ENCODE measurements around the gene CTBP2. TPM values are rescaled to one million over a fixed set of nuclear protein-coding genes. Genes with fewer than 3 reads are reported as not detected.

CTBP2 gene
- total RNA-seq, 1 donor from 2014 or later: 57.3 TPM

DNA sequence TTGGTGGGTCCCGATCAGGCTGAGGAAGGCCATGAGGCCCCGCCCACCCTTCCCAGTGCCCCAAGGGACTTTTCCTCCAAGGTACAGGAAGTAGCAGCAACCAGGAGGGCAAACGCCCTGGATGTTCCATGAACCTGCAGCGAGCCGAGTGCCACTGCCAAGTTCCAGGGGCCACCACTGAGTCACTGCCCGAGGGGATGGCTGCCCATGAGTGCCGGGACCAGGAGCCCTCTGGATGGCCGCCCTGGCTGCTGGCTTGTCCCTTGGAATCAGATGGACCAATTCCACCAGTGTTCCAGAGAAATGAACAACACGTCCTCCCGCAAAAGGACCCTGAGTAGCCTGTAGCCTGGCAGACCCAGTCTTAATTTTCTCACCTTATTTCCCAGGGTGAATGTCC lies 144.2 kb downstream of the CTBP2 start:
- no peak for DNase-seq (ENCODE audit: low read depth)
- TF ChIP-seq, protein P1, sequence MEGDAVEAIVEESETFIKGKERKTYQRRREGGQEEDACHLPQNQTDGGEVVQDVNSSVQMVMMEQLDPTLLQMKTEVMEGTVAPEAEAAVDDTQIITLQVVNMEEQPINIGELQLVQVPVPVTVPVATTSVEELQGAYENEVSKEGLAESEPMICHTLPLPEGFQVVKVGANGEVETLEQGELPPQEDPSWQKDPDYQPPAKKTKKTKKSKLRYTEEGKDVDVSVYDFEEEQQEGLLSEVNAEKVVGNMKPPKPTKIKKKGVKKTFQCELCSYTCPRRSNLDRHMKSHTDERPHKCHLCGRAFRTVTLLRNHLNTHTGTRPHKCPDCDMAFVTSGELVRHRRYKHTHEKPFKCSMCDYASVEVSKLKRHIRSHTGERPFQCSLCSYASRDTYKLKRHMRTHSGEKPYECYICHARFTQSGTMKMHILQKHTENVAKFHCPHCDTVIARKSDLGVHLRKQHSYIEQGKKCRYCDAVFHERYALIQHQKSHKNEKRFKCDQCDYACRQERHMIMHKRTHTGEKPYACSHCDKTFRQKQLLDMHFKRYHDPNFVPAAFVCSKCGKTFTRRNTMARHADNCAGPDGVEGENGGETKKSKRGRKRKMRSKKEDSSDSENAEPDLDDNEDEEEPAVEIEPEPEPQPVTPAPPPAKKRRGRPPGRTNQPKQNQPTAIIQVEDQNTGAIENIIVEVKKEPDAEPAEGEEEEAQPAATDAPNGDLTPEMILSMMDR (conservative IDR thresholded peaks at IDR 0.05; ENCODE audit: low read depth, low read length): no peak
- H3K4me3 ChIP-seq (ENCODE audit: low read depth, low read length): no peak overlapping the region

DNA sequence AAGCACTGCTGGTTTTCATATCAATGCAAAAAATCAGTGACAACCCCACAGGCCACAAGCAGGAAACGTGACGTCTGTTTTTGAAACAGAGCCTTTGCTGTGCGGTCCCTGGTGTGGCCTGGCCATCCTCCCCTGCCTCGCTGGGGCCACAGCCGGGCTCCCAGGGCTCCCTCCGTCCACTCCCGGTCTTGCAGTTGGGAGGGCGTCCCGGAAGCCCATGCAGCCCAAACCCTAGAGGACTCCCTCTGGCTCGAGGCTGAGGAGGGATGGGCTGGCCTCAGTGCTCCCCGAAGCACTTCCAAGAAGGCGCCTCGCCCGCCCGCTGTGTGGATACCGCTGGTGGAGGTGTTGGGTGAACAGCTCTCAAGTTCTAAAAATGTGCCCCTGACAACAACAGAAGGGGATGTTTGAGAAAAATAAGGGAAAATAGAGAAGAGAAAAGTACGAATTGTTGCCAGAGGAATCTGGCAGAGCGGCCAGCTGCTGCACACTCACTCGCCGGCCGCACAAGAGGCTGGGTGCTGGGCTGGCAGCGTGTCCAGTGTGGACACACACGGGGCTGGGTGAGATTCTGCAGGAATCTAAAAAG lies 144.9 kb downstream of the CTBP2 start:
- DNase-seq (ENCODE audit: low read depth): no peak
- H3K4me3 ChIP-seq (ENCODE audit: low read depth, low read length): no peak overlapping the region
- TF ChIP-seq, protein P1 (conservative IDR thresholded peaks at IDR 0.05; ENCODE audit: low read depth, low read length): no peak

DNA sequence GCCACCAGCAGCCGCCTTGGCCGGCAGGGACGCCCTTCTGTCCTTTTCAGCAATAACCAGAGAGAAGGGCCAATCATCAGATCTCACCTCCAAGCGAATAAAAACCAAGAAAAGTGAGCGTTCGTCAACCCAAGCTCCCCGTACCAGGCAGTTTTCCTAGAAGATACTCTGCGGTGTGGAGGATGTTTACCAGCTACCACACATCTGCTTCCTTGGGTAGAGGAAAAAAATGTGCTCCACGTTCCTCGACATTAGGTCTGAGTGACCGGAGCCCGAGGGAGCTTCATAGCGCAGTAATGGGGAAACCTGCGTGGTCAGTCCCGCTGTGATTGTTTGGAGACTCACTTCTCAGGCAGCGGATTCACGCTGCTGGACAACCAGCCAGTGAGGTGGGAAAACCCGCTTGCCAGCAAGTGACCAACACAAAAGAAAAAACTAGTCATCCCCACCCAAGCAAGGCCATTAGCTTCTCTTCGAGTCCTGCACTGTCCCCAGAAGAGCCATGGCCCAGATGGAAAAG lies 145.5 kb downstream of the CTBP2 start:
- TF ChIP-seq, protein P1 (conservative IDR thresholded peaks at IDR 0.05; ENCODE audit: low read depth, low read length): no peak
- no peak for DNase-seq (ENCODE audit: low read depth)
- no peak overlapping the region for H3K4me3 ChIP-seq (ENCODE audit: low read depth, low read length)

DNA sequence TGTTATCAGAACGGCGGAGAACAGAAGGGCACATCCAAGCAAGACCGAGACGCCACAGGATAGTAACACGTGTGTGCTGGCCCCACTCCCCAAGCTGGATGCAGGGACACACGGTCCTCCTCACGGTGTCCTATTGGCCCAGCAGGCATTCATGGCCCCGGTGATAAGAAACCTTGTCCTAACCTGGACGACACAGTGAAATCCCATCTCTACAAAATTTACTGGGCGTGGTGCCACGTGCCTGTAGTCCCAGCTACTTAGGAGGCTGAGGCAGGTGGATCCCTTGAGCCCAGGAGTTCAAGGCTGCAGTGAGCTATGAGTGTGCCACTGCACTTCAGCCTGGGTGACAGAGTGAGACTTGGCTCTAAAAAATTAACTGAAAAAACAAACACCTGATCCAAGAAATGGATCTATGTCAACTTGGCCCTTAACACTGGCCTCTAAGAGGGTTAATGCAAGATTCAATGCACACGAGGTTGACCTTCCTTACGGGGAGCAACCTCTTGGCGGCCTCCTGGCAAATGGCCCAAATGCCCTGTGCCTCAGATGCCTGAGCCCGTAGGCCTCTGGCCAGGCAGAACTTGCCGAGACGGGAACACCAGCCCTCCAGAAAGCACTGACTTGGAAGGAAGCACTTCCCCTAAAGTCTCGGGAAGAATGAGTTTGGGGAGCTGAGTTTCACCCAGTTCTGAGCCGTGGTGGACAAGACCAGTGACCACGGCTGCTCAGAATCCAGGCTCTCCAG lies 146.1 kb downstream of the CTBP2 start:
- TF ChIP-seq, protein P1 (conservative IDR thresholded peaks at IDR 0.05; ENCODE audit: low read depth, low read length): no peak
- H3K4me3 ChIP-seq (ENCODE audit: low read depth, low read length): no peak overlapping the region
- no peak for DNase-seq (ENCODE audit: low read depth)

DNA sequence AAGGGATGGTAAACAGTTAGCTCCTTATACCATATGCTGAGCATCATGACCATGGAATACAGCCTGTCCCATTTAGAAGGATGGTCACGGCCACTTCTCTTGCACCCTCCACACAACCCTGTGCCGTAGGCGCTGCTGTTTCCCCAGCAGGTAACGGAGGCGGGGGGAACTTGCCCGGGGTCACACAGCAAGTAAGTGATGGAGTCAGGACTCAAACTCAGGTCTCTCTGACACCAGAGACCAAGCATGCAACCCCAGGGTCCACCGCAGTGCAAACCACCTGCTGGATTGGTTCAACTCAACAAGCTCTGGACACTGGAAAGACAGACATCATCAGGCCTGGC lies 146.9 kb downstream of the CTBP2 start:
- TF ChIP-seq, protein P1 (conservative IDR thresholded peaks at IDR 0.05; ENCODE audit: low read depth, low read length): no peak
- no peak for DNase-seq (ENCODE audit: low read depth)
- no peak overlapping the region for H3K4me3 ChIP-seq (ENCODE audit: low read depth, low read length)

DNA sequence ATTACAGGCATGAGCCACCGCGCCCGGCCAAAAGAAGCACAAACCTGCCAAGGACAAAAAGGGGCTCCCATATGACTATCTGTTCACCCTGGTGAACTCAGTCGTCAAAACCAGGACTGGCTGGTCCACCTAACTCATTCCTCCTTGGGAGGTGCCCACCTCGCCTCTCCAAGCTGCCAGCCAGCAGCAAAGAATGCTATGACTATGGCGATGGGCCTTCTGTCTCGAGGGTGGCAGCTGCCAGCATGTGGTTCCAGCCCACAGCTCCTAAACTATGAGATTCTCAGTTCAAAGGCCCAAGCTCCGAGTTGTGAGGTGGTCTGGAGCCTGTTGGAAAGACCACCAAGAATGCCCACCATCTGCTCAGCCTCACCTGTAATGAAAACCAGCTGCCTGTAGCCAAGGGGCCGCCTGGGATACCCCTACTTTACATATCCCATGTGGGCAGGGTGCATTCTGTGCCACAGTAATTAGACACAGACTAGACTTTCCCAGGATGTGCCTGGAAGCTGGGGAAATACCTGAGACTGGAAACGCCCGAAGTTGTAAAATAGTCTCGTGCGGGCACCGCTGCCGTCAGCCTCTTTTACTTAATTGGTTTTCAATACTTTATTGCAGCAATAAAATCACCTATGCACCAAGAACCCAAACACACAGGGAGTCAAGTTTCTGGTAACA lies 147.4 kb downstream of the CTBP2 start:
- H3K4me3 ChIP-seq (ENCODE audit: low read depth, low read length): no peak overlapping the region
- TF ChIP-seq, protein P1 (conservative IDR thresholded peaks at IDR 0.05; ENCODE audit: low read depth, low read length): no peak
- DNase-seq (ENCODE audit: low read depth): no peak
